ENCODE measurements around the gene NCKAP5.

- no peak for TF ChIP-seq CTCF (IDR thresholded peaks at IDR 0.05; ENCODE audit: control extremely low read depth in 1 of 3, insufficient read depth in 1 of 3, low read depth in 1 of 3, low read length in 3 of 3)
- no peak for TF ChIP-seq CHD2 (IDR thresholded peaks at IDR 0.05; ENCODE audit: low read length)
- no peak for TF ChIP-seq POLR2A (IDR thresholded peaks at IDR 0.05; ENCODE audit: control extremely low read depth in 1 of 2, low read depth in 2 of 2, low read length in 2 of 2)
- TF ChIP-seq CEBPB (IDR thresholded peaks at IDR 0.05; ENCODE audit: low read depth, low read length): no peak
- no peak for TF ChIP-seq GABPA (IDR thresholded peaks at IDR 0.05; ENCODE audit: borderline replicate concordance, insufficient read depth, low read length)
- no peak for TF ChIP-seq TCF12 (IDR thresholded peaks at IDR 0.05; ENCODE audit: low read depth, low read length)
- no peak for TF ChIP-seq HDAC2 (IDR thresholded peaks at IDR 0.05; ENCODE audit: borderline replicate concordance in 1 of 2, low read depth in 2 of 2, low read length in 2 of 2)
- TF ChIP-seq TAF1 (IDR thresholded peaks at IDR 0.05; ENCODE audit: low read depth, low read length): no peak
- no peak for TF ChIP-seq SRF (IDR thresholded peaks at IDR 0.05; ENCODE audit: low read depth, low read length)
- TF ChIP-seq USF2 (IDR thresholded peaks at IDR 0.05; ENCODE audit: low read length): no peak
- no peak for TF ChIP-seq RAD21 (IDR thresholded peaks at IDR 0.05 in 1 of 2, conservative IDR thresholded peaks at IDR 0.05 in 1 of 2; ENCODE audit: low read depth in 2 of 2, low read length in 2 of 2)
Observed at GRCh38 chr2:132774189-132774588, 794.1 kb downstream of the NCKAP5 start.
